ENCODE measurements around the gene SEMA3F.

GRCh38 chr3:50186096-50186495, 31.0 kb downstream of the SEMA3F start:
- no peak for TF ChIP-seq RAD21 (IDR thresholded peaks at IDR 0.05; ENCODE audit: low read depth)
- TF ChIP-seq TCF12 (IDR thresholded peaks at IDR 0.05; ENCODE audit: low read depth), result no peak
- TF ChIP-seq REST (IDR thresholded peaks at IDR 0.05; ENCODE audit: low read depth), result no peak
- TF ChIP-seq TAF1 (IDR thresholded peaks at IDR 0.05; ENCODE audit: low read depth), result no peak
- TF ChIP-seq CREB1 (IDR thresholded peaks at IDR 0.05; ENCODE audit: low read depth), result no peak
- TF ChIP-seq NFIC (IDR thresholded peaks at IDR 0.05), result no peak
- TF ChIP-seq CEBPB (IDR thresholded peaks at IDR 0.05), result no peak
- TF ChIP-seq YY1 (IDR thresholded peaks at IDR 0.05; ENCODE audit: low read depth), result no peak
